NT2/D1 (cell line): Measurements from ENCODE around the gene DIP2C.
"Not testable (repeated sequence)": the region's sequence is repeated elsewhere in the genome, so short reads cannot be mapped to it uniquely, and the experiment has no call there.

ENCODE experiments used
- DNase-seq: peaks from one replicate; pipeline ENCODE4 v3.0.0-alpha.2; 2011; ENCODE audit warnings: low read depth, low spot score
- H3K27me3 ChIP-seq: 2 replicates; pipeline ENCODE4 v1.6.0; 2011; ENCODE audit warnings: mild to moderate bottlenecking; ENCODE audit not compliant: insufficient read length, insufficient read depth
- H3K36me3 ChIP-seq: 2 replicates; pipeline ENCODE4 v1.6.1; 2011; ENCODE audit warnings: mild to moderate bottlenecking, low read length, mixed read lengths; ENCODE audit not compliant: insufficient read depth, insufficient read length
- H3K4me1 ChIP-seq: 2 replicates; pipeline ENCODE4 v1.5.1; 2011; ENCODE audit not compliant: insufficient read depth, insufficient read length
- H3K4me3 ChIP-seq: 2 replicates; pipeline ENCODE4 v1.5.1; 2011; ENCODE audit warnings: low read depth; ENCODE audit not compliant: insufficient read length
- H3K9ac ChIP-seq: 2 replicates; pipeline ENCODE4 v1.6.0; 2011; ENCODE audit warnings: low read depth; ENCODE audit not compliant: insufficient read length
- H3K9me3 ChIP-seq: 2 replicates; pipeline ENCODE4 v1.5.1; 2011; ENCODE audit warnings: mild to moderate bottlenecking, low read length; ENCODE audit not compliant: insufficient read depth
- SUZ12 ChIP-seq: IDR thresholded peaks from 2 replicates; pipeline ENCODE4 v1.6.1; 2011; ENCODE audit not compliant: insufficient read length, insufficient read depth; ENCODE audit errors: extremely low read depth
- YY1 ChIP-seq: IDR thresholded peaks from 2 replicates; pipeline ENCODE4 v1.6.1; 2011; ENCODE audit not compliant: insufficient read length, insufficient read depth
- ZNF274 ChIP-seq: IDR thresholded peaks from 2 replicates; pipeline ENCODE4 v1.6.1; 2011; ENCODE audit warnings: mild to moderate bottlenecking, low read depth, low read length

DIP2C gene

GRCh38 chr10:714214-714613 lies 24.7 kb upstream of the DIP2C start:
- H3K4me3 ChIP-seq = no peak overlapping the region
- H3K9me3 ChIP-seq = peaks cover 8% of the 10 kb centered on the region; the same call in 1 of the 2 replicates
- no peaks in the 10 kb centered on the region for H3K27me3 ChIP-seq
- H3K9ac ChIP-seq = no peak overlapping the region
- DNase-seq = no peak
- H3K36me3 ChIP-seq = no peaks in the 10 kb centered on the region
- TF ChIP-seq SUZ12 = no peak
- TF ChIP-seq ZNF274 = no peak
- no peak for TF ChIP-seq YY1
- H3K4me1 ChIP-seq = no peaks in the 10 kb centered on the region

GRCh38 chr10:712575-712974 lies 23.1 kb upstream of the DIP2C start:
- Histone ChIP-seq H3K36me3 (no peaks in the 10 kb centered on the region), H3K9ac (no peak overlapping the region), H3K9me3 (peaks cover 8% of the 10 kb centered on the region; the same call in 1 of the 2 replicates), H3K4me3 (no peak overlapping the region), H3K27me3 (no peaks in the 10 kb centered on the region), H3K4me1 (no peaks in the 10 kb centered on the region)
- no peak for TF ChIP-seq ZNF274
- TF ChIP-seq YY1 = no peak
- no peak for TF ChIP-seq SUZ12
- no peak for DNase-seq

GRCh38 chr10:712089-712488 lies 22.6 kb upstream of the DIP2C start:
- H3K4me3 ChIP-seq = no peak overlapping the region

GRCh38 chr10:707861-708260 lies 18.4 kb upstream of the DIP2C start:
- Histone ChIP-seq H3K9ac (no peak overlapping the region), H3K9me3 (no peaks in the 10 kb centered on the region), H3K27me3 (no peaks in the 10 kb centered on the region), H3K4me3 (no peak overlapping the region), H3K4me1 (no peaks in the 10 kb centered on the region), H3K36me3 (no peaks in the 10 kb centered on the region)
- TF ChIP-seq SUZ12 (no peak), YY1 (no peak), ZNF274 (no peak)
- no peak for DNase-seq

More at GRCh38 chr10:712089-712488, 22.6 kb upstream of the DIP2C start:
- H3K27me3 ChIP-seq = no peaks in the 10 kb centered on the region
- TF ChIP-seq SUZ12 = no peak
- no peak for TF ChIP-seq ZNF274
- no peak for TF ChIP-seq YY1
- DNase-seq = no peak
- no peaks in the 10 kb centered on the region for H3K36me3 ChIP-seq
- H3K9ac ChIP-seq = no peak overlapping the region
- H3K9me3 ChIP-seq = peaks cover 8% of the 10 kb centered on the region; the same call in 1 of the 2 replicates
- no peaks in the 10 kb centered on the region for H3K4me1 ChIP-seq

- Histone ChIP-seq H3K27me3 (no peaks in the 10 kb centered on the region), H3K9me3 (no peaks in the 10 kb centered on the region), H3K4me3 (no peak overlapping the region), H3K9ac (no peak overlapping the region), H3K4me1 (no peaks in the 10 kb centered on the region), H3K36me3 (no peaks in the 10 kb centered on the region)
- no peak for DNase-seq
- TF ChIP-seq ZNF274 = no peak
- TF ChIP-seq YY1 = no peak
- no peak for TF ChIP-seq SUZ12
Measured at GRCh38 chr10:707456-707855, 18.0 kb upstream of the DIP2C start.

GRCh38 chr10:703118-703517 lies 13.7 kb upstream of the DIP2C start:
- no peak for TF ChIP-seq SUZ12
- no peak for TF ChIP-seq ZNF274
- TF ChIP-seq YY1 = no peak
- H3K9ac ChIP-seq = no peak overlapping the region
- H3K4me3 ChIP-seq = no peak overlapping the region
- H3K9me3 ChIP-seq = no peaks in the 10 kb centered on the region
- no peak for DNase-seq
- H3K36me3 ChIP-seq = no peaks in the 10 kb centered on the region
- H3K4me1 ChIP-seq = no peaks in the 10 kb centered on the region
- no peaks in the 10 kb centered on the region for H3K27me3 ChIP-seq

- not testable (repeated sequence) for H3K9me3 ChIP-seq, H3K4me1 ChIP-seq, DNase-seq, H3K9ac ChIP-seq, H3K4me3 ChIP-seq, H3K27me3 ChIP-seq, H3K36me3 ChIP-seq
Measured at GRCh38 chr10:700183-700582, 10.7 kb upstream of the DIP2C start.
